K562 (cell line): ENCODE measurements around the gene ALKBH3. TPM values are rescaled to one million over a fixed set of nuclear protein-coding genes. Genes with fewer than 3 reads are reported as not detected.

ENCODE experiments used
- CGGBP1 ChIP-seq: fragments of 250-450 bp; sonication (Bioruptor Pico); IDR thresholded peaks from 2 replicates; pipeline ENCODE4 v1.9.0; 2021; ENCODE audit warnings: mild to moderate bottlenecking
- ETV5 ChIP-seq: sonication (generic); formaldehyde crosslinking; IDR thresholded peaks from 2 replicates; pipeline ENCODE4 v1.4.0; 2020; ENCODE audit warnings: low read depth, mild to moderate bottlenecking, missing genetic modification reagents
- GABPA ChIP-seq: fragments of 200-800 bp; sonication (Bioruptor generic); conservative IDR thresholded peaks from 2 replicates; pipeline ENCODE4 v1.6.1; 2016; ENCODE audit warnings: low read depth, missing genetic modification characterization, missing compliant biosample characterization
- GABPB2 ChIP-seq: fragments of 250-450 bp; sonication (Bioruptor Pico); conservative IDR thresholded peaks from 2 replicates; pipeline ENCODE4 v1.5.1; 2021; ENCODE audit warnings: mild to moderate bottlenecking
- HES1 ChIP-seq: fragments of 450-650 bp; IDR thresholded peaks from 2 replicates; pipeline ENCODE4 v1.6.1; 2016; ENCODE audit warnings: low read depth, mild to moderate bottlenecking, moderate library complexity
- PYGO2 ChIP-seq: fragments of 450-650 bp; IDR thresholded peaks from 2 replicates; pipeline ENCODE4 v1.6.1; 2016; ENCODE audit warnings: mild to moderate bottlenecking, missing genetic modification characterization, moderate library complexity, missing compliant biosample characterization
- RBM15 ChIP-seq: fragments of 200-400 bp; formaldehyde crosslinking; IDR thresholded peaks from 2 replicates; pipeline ENCODE4 v1.6.1; 2018; ENCODE audit warnings: mild to moderate bottlenecking, low read length, moderate library complexity; ENCODE audit not compliant: insufficient read depth
- RBM34 ChIP-seq: fragments of 200-400 bp; formaldehyde crosslinking; IDR thresholded peaks from 2 replicates; pipeline ENCODE4 v1.6.1; 2018; ENCODE audit warnings: low read length, borderline replicate concordance; ENCODE audit not compliant: insufficient read depth
- REST ChIP-seq, 2 experiments: fragments of 450-650 bp; formaldehyde crosslinking in 1 of 2; IDR thresholded peaks; 2 replicates each; pipeline versions ENCODE4 v1.4.0 to v1.6.1; 2014 to 2020; ENCODE audit warnings: mild to moderate bottlenecking in 2 of 2, borderline replicate concordance in 1 of 2, low read depth in 1 of 2
- SNIP1 ChIP-seq: fragments of 450-650 bp; IDR thresholded peaks from 2 replicates; pipeline ENCODE4 v1.7.1; 2017; ENCODE audit warnings: low read depth, mild to moderate bottlenecking
- ZNF217 ChIP-seq: sonication (generic); formaldehyde crosslinking; IDR thresholded peaks from 2 replicates; pipeline ENCODE4 v1.8.0; 2022; ENCODE audit warnings: mild to moderate bottlenecking, missing genetic modification reagents
- ZNF224 ChIP-seq: sonication (generic); formaldehyde crosslinking; IDR thresholded peaks from 2 replicates; pipeline ENCODE4 v1.8.0; 2022; ENCODE audit warnings: mild to moderate bottlenecking, missing genetic modification reagents
- ZNF518B ChIP-seq: fragments of 250-450 bp; sonication (Bioruptor Pico); IDR thresholded peaks from 2 replicates; pipeline ENCODE4 v1.5.0; 2021; ENCODE audit warnings: mild to moderate bottlenecking, moderate library complexity
- ZNF778 ChIP-seq: fragments of 450-650 bp; formaldehyde crosslinking; IDR thresholded peaks from 2 replicates; pipeline ENCODE4 v1.4.0; 2020; ENCODE audit warnings: mild to moderate bottlenecking, moderate library complexity
- polyA plus RNA-seq, 8 experiments: library from polyadenylated mRNA; depleted of rRNA in 4 of 8; stranded (reverse) in 5 of 8; unstranded in 3 of 8; fragments of >200 nt; fragmentation: Nextera tagmentation in 2 of 8; fragmentation: Illumina TruSeq in 1 of 8; extraction: Ambion mirVana in 2 of 8; extraction: Trizol in 1 of 8; gene quantifications; 2 replicates each; pipeline versions ENCODE4 v1.2.1 to v1.2.3, GENCODE V29; 2011 to 2014; ENCODE audit warnings: inconsistent platforms in 1 of 8, missing spikeins in 1 of 8
- total RNA-seq, 7 experiments: library from RNA; depleted of rRNA in 6 of 7; stranded (reverse); fragments of >200 nt in 6 of 7; fragmentation: Illumina TruSeq in 2 of 7; extraction: Trizol in 2 of 7; gene quantifications; 2 replicates each; pipeline versions ENCODE4 v1.2.1 to v1.2.3, GENCODE V29; 2011 to 2021; ENCODE audit warnings: low replicate concordance in 1 of 7

Gene ALKBH3
- total and polyA plus RNA-seq, 9 of the 15 experiments (the other 6 are each of a cell fraction or from before 2014, with no cell fraction given): 16.0 to 49.9 (median 36.5) TPM

GRCh38 chr11:43920598-43921419 lies 40.2 kb downstream of the ALKBH3 start (continued):
- 0 out of 2 replicates have a peak, but pooled peaks have one; percentile 17 for TF ChIP-seq REST (IDR thresholded peaks at IDR 0.05; ENCODE audit: borderline replicate concordance)
- TF ChIP-seq REST (CRISPR knock-in tag; IDR thresholded peaks at IDR 0.05; ENCODE audit: low read depth): no peak
- TF ChIP-seq GABPA: peak; percentile 76
- no peak for TF ChIP-seq SNIP1
- TF ChIP-seq ZNF518B (CRISPR knock-in tag): no peak
- TF ChIP-seq RBM34: no peak
- TF ChIP-seq ZNF224 (CRISPR knock-in tag): no peak
- no peak for TF ChIP-seq CGGBP1 (CRISPR knock-in tag)
- TF ChIP-seq PYGO2 (tag): peak; percentile 23; the same call in 1 of the 2 replicates
- TF ChIP-seq GABPB2: no peak
- TF ChIP-seq ZNF778 (CRISPR knock-in tag): no peak
- TF ChIP-seq HES1: no peak; the same call in 1 of the 2 replicates
- TF ChIP-seq ETV5: no peak
- TF ChIP-seq RBM15: no peak
- TF ChIP-seq ZNF217 (CRISPR knock-in tag): no peak
